HG03565 (cell line): Measurements from ENCODE around the gene NCAPH2.
"Not testable (repeated sequence)": the region's sequence is repeated elsewhere in the genome, so short reads cannot be mapped to it uniquely, and the experiment has no call there.

Source experiments
- ATAC-seq: cut with Tn5 transposase; IDR thresholded peaks from one replicate; pipeline ENCODE4 v1.9.1; 2021; ENCODE audit warnings: mild to moderate bottlenecking, moderate library complexity; ENCODE audit not compliant: unreplicated experiment

The NCAPH2 gene

GRCh38 chr22:50516891-50517290 lies 8.9 kb downstream of the NCAPH2 start:
- no peak for ATAC-seq

GRCh38 chr22:50517495-50518260 lies 9.7 kb downstream of the NCAPH2 start:
- ATAC-seq = no peak

GRCh38 chr22:50518606-50519005 lies 10.6 kb downstream of the NCAPH2 start:
- no peak for ATAC-seq

- no peak for ATAC-seq
Observed at GRCh38 chr22:50519151-50519550, 11.1 kb downstream of the NCAPH2 start.

- not testable (repeated sequence) for ATAC-seq
Observed at GRCh38 chr22:50520184-50520583, 12.2 kb downstream of the NCAPH2 start.

- ATAC-seq = no peak
Observed at GRCh38 chr22:50520826-50521453, 12.9 kb downstream of the NCAPH2 start.

- ATAC-seq = no peak
Observed at GRCh38 chr22:50521710-50522109, 13.7 kb downstream of the NCAPH2 start.

GRCh38 chr22:50522208-50522805 lies 14.3 kb downstream of the NCAPH2 start:
- ATAC-seq = no peak

GRCh38 chr22:50522806-50523438 lies 14.9 kb downstream of the NCAPH2 start:
- no peak for ATAC-seq

GRCh38 chr22:50523458-50523805 lies 15.4 kb downstream of the NCAPH2 start:
- no peak for ATAC-seq

GRCh38 chr22:50523806-50524675 lies 16.0 kb downstream of the NCAPH2 start:
- ATAC-seq = no peak

- ATAC-seq = no peak
Observed at GRCh38 chr22:50524676-50525103, 16.7 kb downstream of the NCAPH2 start.

GRCh38 chr22:50525104-50525857 lies 17.3 kb downstream of the NCAPH2 start, which contains the start of gene SCO2:
SCO2 (minus strand) TSS chr22:50525598; CDS start chr22:50524411, 1,187 bp downstream.
- ATAC-seq = peak; percentile 39

GRCh38 chr22:50525858-50526107 lies 17.8 kb downstream of the NCAPH2 start:
- ATAC-seq = no peak

- peak; percentile 17 for ATAC-seq
Observed at GRCh38 chr22:50526108-50526833, 18.2 kb downstream of the NCAPH2 start.

- no peak for ATAC-seq
Observed at GRCh38 chr22:50526834-50527801, 19.1 kb downstream of the NCAPH2 start.

- no peak for ATAC-seq
Observed at GRCh38 chr22:50527921-50528681, 20.1 kb downstream of the NCAPH2 start.
